GM18507 (cell line): ENCODE measurements around the gene SGCE.

Source experiments
- DNase-seq: peaks from one replicate; pipeline ENCODE4 v3.0.0; 2011; ENCODE audit warnings: low read depth; ENCODE audit not compliant: insufficient read length; ENCODE audit errors: extremely low spot score
- FAIRE-seq: peaks from 2 replicates; lab custom pipeline; 2011; peaks lifted over from hg19 to GRCh38; lab: Jason Lieb, UNC

The SGCE gene

GRCh38 chr7:94633014-94633341, 23.0 kb downstream of the SGCE start:
- FAIRE-seq (no peak), DNase-seq (no peak)

- DNase-seq, result no peak
These were observed 23.5 kb downstream of the SGCE start for GRCh38 chr7:94632338-94633013.

GRCh38 chr7:94630855-94631254, 25.1 kb downstream of the SGCE start:
- DNase-seq, result no peak
- FAIRE-seq, result no peak

More at GRCh38 chr7:94632338-94633013, 23.5 kb downstream of the SGCE start:
- no peak for FAIRE-seq

- FAIRE-seq, result no peak
- DNase-seq, result no peak
These were observed 32.1 kb downstream of the SGCE start for GRCh38 chr7:94623820-94624219.

GRCh38 chr7:94621120-94621519, 34.8 kb downstream of the SGCE start:
- DNase-seq (no peak), FAIRE-seq (no peak)

- FAIRE-seq, result peak; percentile 97
- DNase-seq, result peak; percentile 32
These were observed 35.2 kb downstream of the SGCE start for GRCh38 chr7:94620703-94621118.

- FAIRE-seq, result no peak
- DNase-seq, result no peak
These were observed 37.8 kb downstream of the SGCE start for GRCh38 chr7:94618126-94618525.

GRCh38 chr7:94616855-94617254, 39.1 kb downstream of the SGCE start:
- FAIRE-seq, result no peak

GRCh38 chr7:94615666-94616065, 40.3 kb downstream of the SGCE start:
- DNase-seq (no peak), FAIRE-seq (no peak)

More at GRCh38 chr7:94616855-94617254, 39.1 kb downstream of the SGCE start:
- DNase-seq, result no peak

GRCh38 chr7:94612661-94613060, 43.3 kb downstream of the SGCE start:
- FAIRE-seq (no peak), DNase-seq (no peak)

- DNase-seq, result no peak
- FAIRE-seq, result no peak
These were observed 43.7 kb downstream of the SGCE start for GRCh38 chr7:94612253-94612652.

GRCh38 chr7:94609561-94609960, 46.4 kb downstream of the SGCE start:
- FAIRE-seq (no peak), DNase-seq (no peak)

GRCh38 chr7:94605031-94605430, 50.9 kb downstream of the SGCE start:
- FAIRE-seq (no peak), DNase-seq (no peak)

GRCh38 chr7:94602181-94602580, 53.8 kb downstream of the SGCE start:
- DNase-seq, result no peak
- FAIRE-seq, result no peak

GRCh38 chr7:94600267-94600666, 55.7 kb downstream of the SGCE start:
- DNase-seq (no peak), FAIRE-seq (no peak)

GRCh38 chr7:94595717-94596116, 60.2 kb downstream of the SGCE start:
- no peak for DNase-seq
- no peak for FAIRE-seq

GRCh38 chr7:94594882-94595281, 61.1 kb downstream of the SGCE start:
- FAIRE-seq (no peak), DNase-seq (no peak)

- FAIRE-seq, result no peak
- DNase-seq, result no peak
These were observed 64.8 kb downstream of the SGCE start for GRCh38 chr7:94591176-94591575.

- DNase-seq, result no peak
These were observed 65.3 kb downstream of the SGCE start for GRCh38 chr7:94590526-94591162.

GRCh38 chr7:94588075-94588474, 67.9 kb downstream of the SGCE start:
- no peak for FAIRE-seq

More at GRCh38 chr7:94590526-94591162, 65.3 kb downstream of the SGCE start:
- FAIRE-seq, result no peak

GRCh38 chr7:94584113-94584512, 71.8 kb downstream of the SGCE start:
- DNase-seq (no peak), FAIRE-seq (no peak)

More at GRCh38 chr7:94588075-94588474, 67.9 kb downstream of the SGCE start:
- DNase-seq, result no peak
